ENCODE results near the gene CSMD2.

The CSMD2 gene

DNA sequence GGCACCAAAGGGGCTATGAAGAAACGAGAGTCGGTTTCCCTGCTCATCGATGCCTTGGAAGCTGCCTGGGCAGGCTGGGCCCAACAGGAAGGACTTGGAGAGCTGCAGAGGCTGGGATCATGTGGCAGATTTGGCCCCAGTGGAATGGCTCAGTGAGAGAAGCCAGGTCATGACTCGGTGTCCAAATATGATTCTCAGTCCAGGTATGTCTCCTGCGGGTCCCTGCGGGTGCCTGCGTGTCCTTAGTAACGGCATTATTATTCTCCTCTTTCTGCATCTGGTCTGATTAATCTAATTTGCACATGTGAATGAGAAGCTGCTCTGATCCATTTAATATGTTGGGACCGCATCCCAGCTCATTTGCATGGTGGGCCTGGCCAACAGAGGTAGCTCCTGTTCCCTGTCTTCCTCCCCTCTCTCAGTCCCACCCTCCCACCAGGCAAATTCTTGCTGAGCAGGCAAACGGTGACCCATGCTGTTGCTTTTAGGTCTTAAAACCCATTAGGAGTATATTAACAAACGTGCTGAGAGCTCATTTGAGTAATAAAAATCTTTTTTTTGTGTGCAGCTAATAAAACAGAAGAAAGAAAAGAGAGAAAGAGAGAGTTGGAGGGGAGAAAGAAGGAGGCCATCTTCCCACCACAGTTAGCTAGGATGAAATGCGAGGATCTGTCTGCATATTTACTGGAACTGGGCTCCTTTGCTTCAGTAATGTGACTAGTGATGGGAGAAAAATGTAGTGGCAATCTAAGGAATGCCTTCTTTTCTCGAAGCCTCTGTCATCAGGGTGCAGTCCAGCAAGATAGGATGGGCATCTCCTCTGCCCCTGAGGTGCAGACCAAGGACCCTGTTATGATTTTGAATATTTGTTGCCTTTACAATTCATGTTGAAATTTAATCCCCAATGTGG, 167.6 kb downstream of the CSMD2 start:
- DNase-seq (ENCODE audit: low spot score), result no peak

DNA sequence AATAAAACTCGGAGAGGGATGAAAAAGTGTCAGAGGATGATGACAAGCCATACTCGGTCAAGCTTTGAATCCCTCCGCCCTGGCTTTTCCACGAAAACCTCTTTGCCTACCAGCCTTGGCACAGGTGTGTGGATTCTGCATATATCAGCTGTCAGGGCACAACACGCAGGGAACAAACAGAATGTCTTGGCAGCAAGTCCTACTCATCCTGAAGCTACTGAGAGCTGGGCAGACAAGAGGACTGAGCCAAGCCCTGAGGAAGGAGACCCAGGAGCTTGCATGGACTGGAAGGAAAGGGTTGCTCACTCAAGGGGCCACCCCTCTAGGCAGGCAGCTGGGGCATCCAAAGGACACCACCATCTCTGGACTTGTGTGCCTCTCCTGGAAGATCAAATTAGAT, 168.7 kb downstream of the CSMD2 start:
- DNase-seq (ENCODE audit: low spot score), result no peak

DNA sequence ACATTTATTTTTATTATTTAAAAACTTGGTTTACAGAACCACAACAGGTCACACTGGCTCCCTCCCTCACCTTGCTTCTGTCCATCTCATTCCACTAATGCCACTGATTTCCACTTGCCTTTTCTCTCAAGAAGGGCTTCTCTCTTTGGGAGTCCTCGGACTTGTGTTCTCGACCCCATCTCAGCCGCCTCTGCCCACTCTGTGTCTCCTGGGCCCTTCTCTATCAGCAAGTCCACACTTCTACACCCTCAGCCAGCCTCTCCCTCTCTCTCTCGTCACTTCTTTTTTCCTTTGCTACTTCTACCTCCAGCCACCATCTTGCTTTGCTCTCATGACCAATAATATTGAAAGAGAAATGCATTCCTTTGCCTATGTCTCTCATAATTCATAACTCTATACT, 171.7 kb downstream of the CSMD2 start:
- DNase-seq (ENCODE audit: low spot score), result no peak

DNA sequence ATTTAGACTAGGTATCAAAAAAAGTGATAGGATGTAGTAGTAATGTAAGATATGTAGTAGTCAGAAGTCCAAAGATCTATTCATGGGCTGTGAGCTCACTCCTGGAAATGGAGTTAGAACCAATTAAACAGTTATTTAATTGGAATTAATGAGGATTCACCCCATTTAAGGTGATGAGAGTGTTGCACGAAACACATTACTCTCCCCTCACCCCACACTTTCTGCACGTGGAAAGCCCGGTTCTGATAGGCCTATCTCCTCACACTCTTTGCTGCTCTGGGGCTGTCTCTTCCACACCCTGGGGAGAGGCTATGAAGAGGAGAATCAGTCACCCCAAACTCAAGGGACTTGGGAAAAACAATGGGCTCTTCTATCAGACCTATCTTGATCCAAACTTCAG, 174.7 kb downstream of the CSMD2 start:
- no peak for DNase-seq (ENCODE audit: low spot score)

GRCh38 chr1:33988161-33988560, 176.9 kb downstream of the CSMD2 start:
- DNase-seq (ENCODE audit: low spot score), result no peak

GRCh38 chr1:33986390-33987095, 178.5 kb downstream of the CSMD2 start:
- no peak for DNase-seq (ENCODE audit: low spot score)

DNA sequence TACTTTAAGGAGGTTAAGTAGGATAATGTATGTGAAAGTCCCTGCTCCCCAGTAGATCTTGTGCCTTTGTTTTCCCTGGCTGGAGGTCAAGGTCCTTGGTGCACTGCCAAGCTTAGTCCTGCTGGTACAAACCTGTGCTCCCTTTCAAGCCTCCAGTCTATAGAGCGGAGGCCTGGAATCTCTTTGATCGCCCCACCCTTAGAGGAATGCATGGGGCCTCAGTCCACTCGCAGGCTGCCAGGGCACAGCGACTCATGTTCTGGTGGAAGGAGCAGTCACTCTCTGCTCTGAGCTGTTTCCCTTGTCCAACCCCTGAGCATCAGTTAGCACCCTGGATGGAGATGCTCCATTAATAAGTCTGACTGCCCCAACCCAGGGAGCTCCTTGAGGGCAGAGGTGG, 179.4 kb downstream of the CSMD2 start:
- DNase-seq (ENCODE audit: low spot score), result no peak

- DNase-seq (ENCODE audit: low spot score), result no peak
Measured at GRCh38 chr1:33984906-33985565, 180.0 kb downstream of the CSMD2 start.

DNA sequence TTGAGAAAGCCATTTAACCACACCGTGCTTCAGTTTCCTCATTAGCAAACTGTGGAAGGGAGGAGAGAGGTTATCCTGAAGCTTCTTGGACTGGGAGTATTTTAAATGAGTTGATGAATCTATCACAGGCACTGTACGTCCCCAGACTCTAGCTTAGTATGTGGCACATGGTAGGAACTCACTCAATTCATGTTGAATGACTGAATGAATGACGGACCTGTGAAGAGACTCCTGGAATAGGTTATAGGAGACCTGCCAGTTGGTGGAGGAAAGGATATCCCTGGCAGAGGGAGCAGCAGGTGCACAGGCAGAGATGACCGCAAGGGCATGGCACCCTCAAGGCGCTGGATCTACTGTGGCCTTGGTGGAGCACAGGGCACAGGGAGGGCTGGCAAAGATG, 182.6 kb downstream of the CSMD2 start:
- no peak for DNase-seq (ENCODE audit: low spot score)

DNA sequence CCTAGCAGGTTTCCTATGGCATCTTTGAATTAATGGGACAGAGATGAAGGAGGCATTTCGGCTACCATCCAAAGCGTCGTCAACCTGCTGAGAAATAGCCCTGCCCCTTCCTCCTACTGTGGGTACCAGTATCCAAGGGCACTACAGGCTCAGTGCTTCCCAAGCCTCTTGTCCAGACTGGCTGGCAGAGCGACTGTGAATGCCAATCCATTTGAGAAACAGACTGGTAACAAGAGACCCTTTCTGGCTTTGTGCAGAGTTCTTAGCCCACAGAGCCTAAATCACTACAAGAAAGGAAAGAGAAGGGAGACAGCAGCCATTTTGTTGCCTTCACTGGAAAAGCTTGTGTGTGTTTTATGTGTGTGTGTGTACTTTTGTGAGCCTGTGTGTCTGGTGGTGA, 185.7 kb downstream of the CSMD2 start:
- no peak for DNase-seq (ENCODE audit: low spot score)

DNA sequence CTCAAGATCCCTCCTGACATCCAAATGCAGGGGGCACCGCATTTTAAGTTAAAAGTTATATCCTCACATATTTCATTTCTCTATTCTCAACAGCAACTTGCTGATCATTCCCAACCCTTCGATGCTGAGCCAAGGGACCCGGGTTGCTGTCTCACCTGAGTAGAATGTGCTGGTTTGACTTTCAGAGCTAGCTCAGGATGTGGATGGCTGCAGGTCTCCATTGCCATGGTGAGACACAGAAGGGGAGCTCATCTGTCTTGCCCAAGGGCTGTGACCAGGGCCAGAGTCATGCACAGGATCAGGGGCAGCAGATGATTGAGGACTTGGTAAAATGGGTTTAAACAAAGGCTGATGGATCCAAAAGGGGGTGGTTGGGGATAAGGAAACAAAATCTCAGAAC, 189.1 kb downstream of the CSMD2 start:
- no peak for DNase-seq (ENCODE audit: low spot score)

DNA sequence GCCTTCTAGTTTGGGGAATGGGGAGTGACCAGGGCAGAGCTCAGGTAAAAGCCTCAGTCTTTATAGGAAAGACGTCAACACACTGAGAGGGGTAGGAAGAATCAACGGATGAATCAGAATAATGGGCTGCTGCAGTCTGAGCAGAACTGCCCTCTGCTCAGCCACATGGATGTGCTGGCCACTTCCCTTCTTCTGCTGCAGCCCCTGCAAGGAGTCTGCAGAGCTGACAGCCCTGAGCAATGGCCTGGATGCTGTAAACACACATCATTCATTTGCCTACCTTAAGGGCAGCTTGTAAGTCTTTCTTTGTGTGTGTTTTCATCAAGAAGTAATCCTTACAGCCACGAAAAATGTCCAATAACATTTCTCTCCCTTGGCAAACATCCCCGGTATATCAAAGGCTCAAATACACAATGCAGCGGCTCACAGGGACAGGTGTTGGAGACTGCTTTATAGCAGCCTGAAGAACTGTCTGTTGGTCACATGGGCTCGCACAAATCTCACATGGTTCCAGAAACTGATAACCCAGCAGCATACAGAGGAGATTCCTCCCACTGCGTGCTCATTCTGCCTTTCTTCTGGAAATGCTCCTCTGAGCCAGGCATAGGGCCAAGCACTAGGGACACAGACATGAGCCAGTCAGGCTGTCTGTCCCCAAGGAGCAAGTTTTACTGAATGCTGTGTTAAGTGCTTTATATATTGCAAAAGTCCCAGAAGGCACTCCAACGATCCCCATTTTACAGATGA, 191.1 kb downstream of the CSMD2 start:
- DNase-seq (ENCODE audit: low spot score), result no peak

GRCh38 chr1:33972676-33973395, 192.2 kb downstream of the CSMD2 start:
- DNase-seq (ENCODE audit: low spot score), result no peak

DNA sequence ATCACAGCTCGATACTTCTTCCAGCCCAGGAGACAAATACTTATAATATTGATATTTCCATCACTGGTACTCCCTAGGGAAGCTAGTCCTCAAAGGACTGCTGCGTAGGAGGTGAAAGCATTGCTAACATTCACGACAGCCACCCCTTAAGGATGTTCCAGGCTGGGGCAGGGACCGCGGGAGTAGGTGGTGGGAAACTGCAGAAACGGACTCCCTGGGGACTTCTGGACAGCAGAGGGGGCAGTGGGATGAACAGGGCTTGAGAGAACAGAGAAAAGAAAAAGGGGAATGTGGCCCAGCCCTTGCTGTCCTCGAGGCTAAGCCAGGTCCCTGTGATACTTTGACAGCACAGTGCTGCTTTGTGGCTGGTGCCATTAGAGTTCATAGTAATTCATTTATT, 193.1 kb downstream of the CSMD2 start:
- no peak for DNase-seq (ENCODE audit: low spot score)

DNA sequence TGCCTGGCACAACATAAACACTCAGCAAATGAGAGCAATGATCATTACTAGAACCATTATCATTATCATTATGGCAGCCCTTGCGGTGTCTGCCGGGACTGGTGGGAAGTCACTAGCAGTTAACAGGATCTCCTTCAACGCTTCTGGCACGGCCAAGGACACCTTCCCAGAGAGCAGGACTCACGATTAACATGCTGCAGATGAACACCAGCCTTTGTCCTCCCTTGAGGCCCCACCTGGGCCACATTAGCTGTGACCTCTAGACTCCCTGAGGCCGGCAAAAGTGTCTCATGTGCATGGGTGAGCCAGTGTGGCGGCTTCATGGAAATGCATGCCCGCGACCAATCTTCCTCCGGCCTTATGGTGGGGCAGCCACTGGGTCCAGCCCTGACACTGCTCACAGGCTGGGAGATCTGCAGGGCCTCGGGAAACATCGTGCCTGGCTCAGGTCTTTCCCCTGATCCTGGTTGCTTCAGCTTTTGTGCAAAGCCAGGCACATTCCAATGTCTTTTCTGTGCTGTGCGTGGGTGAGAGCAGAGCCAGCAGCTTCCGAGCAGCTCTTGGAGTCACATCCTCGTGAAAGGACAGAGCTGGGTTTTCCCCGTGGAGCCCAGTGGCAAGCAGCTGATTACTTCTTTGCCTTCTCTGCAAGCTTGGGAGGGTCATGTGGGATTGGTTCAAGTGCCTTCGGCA, 193.9 kb downstream of the CSMD2 start:
- no peak for DNase-seq (ENCODE audit: low spot score)

- no peak for DNase-seq (ENCODE audit: low spot score)
Measured at GRCh38 chr1:33970148-33970825, 194.7 kb downstream of the CSMD2 start.

- no peak for DNase-seq (ENCODE audit: low spot score)
Measured at GRCh38 chr1:33966346-33967141, 198.5 kb downstream of the CSMD2 start.

DNA sequence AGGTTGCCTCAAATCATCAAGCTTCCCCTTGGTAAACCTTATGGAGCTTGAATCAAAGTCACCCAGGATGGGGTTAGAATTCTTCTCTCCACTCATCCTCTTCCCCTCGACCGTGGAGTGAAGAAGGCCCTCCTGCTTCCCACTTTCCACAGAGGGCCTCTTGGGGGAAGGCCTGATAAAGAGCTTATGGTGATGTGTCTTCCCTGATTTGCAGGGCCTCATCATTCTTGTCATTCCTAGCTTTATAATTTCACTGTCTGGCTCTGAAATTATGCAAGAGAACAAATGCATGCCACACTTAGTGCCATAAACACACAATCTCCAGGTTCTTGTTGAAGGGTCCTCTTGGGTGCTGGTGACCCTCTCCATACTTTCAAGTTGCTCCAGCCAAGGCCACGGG, 199.9 kb downstream of the CSMD2 start:
- no peak for DNase-seq (ENCODE audit: low spot score)

GRCh38 chr1:33962061-33962460, 203.0 kb downstream of the CSMD2 start:
- DNase-seq (ENCODE audit: low spot score), result no peak
